Muscle of back (tissue), 11 donors: ENCODE measurements around the gene KNDC1. TPM values are rescaled to one million over a fixed set of nuclear protein-coding genes. Genes with fewer than 3 reads are reported as not detected.

Experiments
- DNase-seq, 3 donors: peaks; one replicate each; pipeline versions ENCODE4 v3.0.0 to v3.0.0-alpha.2; 2013
- polyA plus RNA-seq, 10 donors: library from polyadenylated mRNA; unstranded; fragments of 120-200 nt; gene quantifications; one replicate each; pipeline ENCODE4 v1.2.1, GENCODE V29; 2013; ENCODE audit not compliant: insufficient read length in 10 of 10

KNDC1 gene
- polyA plus RNA-seq, 10 donors, result 1.4 to 7.5 (median 4.1) TPM

- DNase-seq, result no peak
These were observed 80.0 kb downstream of the KNDC1 start for GRCh38 chr10:133239990-133240389.

GRCh38 chr10:133241501-133242205, 81.6 kb downstream of the KNDC1 start:
- DNase-seq, result no peak

GRCh38 chr10:133242611-133243356, 82.8 kb downstream of the KNDC1 start:
- DNase-seq, result no peak

- DNase-seq, result no peak
These were observed 83.6 kb downstream of the KNDC1 start for GRCh38 chr10:133243593-133243992.

GRCh38 chr10:133245439-133246235, 85.6 kb downstream of the KNDC1 start:
- no peak for DNase-seq

- DNase-seq, result no peak
These were observed 86.2 kb downstream of the KNDC1 start for GRCh38 chr10:133246236-133246626.

- no peak for DNase-seq
These were observed 87.8 kb downstream of the KNDC1 start for GRCh38 chr10:133247681-133248333.

GRCh38 chr10:133248334-133248715, 88.3 kb downstream of the KNDC1 start:
- no peak for DNase-seq

- DNase-seq, result no peak
These were observed 89.2 kb downstream of the KNDC1 start for GRCh38 chr10:133249094-133249780.

- no peak for DNase-seq
These were observed 90.1 kb downstream of the KNDC1 start for GRCh38 chr10:133249975-133250754.

- DNase-seq, result no peak
These were observed 91.6 kb downstream of the KNDC1 start for GRCh38 chr10:133251388-133252222.

GRCh38 chr10:133252223-133252552, 92.2 kb downstream of the KNDC1 start:
- no peak for DNase-seq

- DNase-seq, result no peak
These were observed 93.4 kb downstream of the KNDC1 start for GRCh38 chr10:133253361-133253955.

GRCh38 chr10:133254421-133255120, 94.6 kb downstream of the KNDC1 start:
- no peak for DNase-seq

GRCh38 chr10:133255323-133255722, 95.3 kb downstream of the KNDC1 start:
- no peak for DNase-seq

GRCh38 chr10:133257489-133258065, 97.6 kb downstream of the KNDC1 start:
- DNase-seq, result peak in 1 of 3 donors; percentile 38

- DNase-seq, result no peak
These were observed 98.2 kb downstream of the KNDC1 start for GRCh38 chr10:133258066-133258817.
